CD1c-positive myeloid dendritic cell (primary cell): ENCODE data around the gene TMEM221.

Source experiments
- DNase-seq: peaks from one replicate; pipeline ENCODE4 v3.0.0-alpha.2; 2016; ENCODE audit errors: extremely low spot score

The TMEM221 gene

DNA sequence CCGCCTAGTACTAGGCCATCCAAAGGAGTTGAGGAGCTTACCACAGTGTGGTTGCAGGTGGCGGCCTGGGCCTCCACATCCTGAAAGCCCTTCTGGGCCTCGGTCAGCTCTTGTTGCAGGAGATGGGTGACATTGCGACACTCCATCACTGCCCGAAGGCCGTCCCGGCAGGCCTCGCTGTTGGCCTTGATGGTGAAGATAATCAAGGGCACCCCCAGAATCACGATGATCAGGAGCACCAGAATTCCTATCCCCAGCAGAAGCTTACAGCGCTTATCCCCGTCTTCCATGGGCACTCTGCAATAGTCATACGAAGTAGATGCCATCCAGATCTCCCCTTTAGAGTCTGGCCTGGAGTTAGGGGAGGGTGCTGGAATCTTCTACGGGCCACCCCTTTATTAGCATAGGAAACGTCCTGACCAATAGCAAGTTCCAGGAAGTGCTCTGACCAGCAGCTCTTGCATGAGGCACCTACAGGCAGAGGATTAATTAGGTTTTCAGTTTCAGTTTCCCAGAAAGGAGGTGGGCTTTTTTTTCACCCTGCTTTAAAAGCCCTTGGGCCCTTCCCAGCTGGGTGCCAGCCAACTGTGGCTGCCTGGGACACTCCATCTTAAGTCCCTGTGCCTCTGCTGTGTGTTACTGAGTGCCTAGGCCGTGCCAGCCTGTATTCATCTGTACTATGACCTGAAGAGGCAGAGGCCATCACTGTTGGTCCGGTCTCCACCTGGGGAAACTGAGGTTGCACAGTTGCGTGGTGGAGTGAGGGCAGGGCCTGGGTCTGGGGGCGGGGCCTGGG is 43.0 kb downstream of the TMEM221 start, which contains the start of gene BST2:
BST2 (minus strand) TSS at position 381 of the 796 bp plus-strand sequence; CDS start at position 326, 55 bp downstream.
- DNase-seq: peak; percentile 84

DNA sequence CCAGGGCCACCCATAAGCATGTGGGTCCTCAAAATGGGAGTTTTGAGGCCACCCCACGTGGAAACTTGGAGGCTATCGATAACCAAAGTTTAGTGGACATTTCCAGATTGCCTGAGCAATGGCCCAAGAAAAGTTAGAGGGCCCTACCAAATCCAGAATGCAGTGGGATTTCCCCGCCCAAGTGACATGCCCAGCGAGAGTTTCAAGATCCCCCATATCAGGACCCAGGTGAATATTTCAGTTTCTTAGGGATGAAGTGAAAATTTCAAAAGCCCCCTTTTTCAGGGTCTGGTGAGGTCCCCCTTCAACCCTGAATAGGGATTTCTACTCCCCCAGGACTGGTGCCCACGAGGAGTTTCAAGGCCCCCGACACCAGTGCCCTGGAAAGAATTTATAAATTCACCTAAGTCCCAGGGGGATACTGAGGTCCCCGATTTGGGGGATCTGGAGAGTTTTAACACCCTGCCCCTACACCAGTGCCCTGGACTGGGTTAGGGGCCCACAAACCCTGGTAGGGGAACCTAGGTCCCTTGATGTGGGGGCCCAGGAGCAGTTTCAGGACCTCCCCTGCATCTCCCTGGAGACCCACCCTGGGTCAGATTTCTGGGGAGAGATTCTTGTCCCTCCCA is 43.7 kb downstream of the TMEM221 start:
- no peak for DNase-seq

DNA sequence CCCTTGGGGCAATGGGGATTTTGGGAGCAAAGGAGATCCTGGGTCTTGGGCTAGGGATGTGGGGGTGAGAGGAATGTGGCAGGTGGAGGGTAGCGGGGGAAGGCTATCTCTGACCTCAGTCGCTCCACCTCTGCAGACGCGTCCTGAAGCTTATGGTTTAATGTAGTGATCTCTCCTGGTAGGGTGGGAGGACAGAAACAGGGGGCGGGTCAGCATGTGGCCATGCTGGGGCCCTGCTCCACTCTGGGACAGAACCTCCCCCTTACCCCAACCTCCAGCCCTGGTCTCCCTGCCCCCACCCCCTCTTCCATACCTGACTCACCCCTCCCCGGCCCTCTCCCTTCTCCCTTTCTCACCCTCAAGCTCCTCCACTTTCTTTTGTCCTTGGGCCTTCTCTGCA is 44.5 kb downstream of the TMEM221 start:
- no peak for DNase-seq

DNA sequence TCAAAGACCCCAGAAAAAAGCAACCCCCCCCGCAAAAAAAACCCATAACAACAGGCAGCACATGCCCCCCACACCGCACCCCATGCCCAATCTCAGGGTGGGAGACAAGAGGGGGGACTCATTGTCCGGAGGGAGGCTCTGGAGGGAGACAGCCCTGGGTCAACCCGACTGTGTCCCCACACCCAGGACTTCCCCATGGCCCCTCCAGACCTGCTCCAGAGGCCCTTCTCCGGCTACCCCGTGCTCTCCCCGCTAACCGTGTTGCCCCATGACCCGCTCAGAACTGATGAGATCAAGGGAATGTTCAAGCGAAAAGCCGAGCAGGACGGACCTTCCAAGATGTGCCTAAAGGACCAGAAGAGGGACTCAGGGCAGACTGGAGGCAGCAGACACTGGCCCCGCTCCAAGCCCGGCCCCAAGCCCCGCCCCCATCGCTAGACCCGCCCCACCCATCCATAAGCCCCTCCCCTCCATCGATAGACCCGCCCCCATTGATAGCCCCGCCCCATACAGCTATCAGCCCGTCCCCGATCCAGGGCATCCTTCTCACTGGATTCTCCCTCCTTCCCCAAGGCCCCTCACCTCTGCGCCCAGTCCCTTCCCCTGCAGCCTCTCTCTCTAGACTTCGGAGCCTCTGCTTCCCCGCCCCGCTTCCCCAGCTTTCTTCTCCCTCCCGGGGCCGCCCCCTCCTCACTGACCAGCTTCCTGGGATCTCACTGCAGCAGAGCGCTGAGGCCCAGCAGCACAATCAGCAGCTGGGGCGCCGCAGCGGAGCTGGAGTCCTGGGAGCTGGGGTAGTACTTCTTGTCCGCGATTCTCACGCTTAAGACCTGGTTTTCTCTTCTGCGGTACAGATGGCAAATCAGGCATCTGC is 45.2 kb downstream of the TMEM221 start:
- peak; percentile 37 for DNase-seq

DNA sequence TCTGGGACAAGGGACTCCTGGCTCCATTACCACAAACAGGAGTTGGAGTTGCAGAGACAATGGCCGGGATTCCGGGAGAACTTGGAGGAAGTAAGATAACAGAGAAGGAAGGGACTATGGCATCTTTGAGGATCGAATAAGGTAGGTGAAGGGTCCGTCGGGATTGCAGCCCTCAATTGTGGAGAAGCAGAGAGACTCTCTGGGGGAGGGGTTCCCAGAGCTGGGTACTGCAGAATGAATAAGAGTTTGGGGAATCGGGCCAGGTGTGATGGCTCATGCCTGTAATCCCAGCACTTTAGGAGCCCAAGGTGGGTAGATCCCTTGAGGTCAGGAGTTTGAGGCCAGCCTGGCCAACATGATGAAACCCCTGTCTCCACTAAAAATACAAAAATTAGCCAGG is 46.8 kb downstream of the TMEM221 start:
- no peak for DNase-seq

DNA sequence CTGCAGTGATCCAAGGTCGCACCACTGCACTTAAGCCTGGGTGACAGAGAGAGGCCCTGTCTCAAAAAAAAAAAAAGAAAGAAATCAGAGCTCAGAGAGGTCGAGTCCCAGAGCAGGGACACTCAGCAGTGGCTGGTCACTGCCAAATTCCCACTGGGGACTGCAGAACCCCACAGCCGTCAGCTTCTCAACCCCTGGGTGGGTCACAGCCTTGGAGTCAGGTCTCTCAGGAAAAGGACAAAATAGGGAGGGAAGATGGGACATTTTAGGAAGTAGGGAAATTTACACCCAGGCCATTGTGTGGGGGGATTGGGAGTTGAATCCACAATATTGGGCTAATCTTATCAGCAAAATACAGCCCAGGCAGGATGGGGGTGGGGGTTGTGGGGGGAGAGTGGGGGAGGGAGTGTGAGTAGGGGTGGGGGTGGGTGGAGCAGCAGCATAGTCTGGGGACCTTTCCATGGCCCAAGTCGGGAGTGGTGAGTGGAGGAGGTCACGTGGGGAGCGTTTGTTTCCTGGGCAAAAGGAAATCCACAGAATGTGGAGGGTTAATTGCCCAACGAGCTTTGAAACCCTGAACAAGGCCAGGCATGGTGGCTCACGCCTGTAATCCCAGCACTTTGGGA is 49.5 kb downstream of the TMEM221 start:
- no peak for DNase-seq

DNA sequence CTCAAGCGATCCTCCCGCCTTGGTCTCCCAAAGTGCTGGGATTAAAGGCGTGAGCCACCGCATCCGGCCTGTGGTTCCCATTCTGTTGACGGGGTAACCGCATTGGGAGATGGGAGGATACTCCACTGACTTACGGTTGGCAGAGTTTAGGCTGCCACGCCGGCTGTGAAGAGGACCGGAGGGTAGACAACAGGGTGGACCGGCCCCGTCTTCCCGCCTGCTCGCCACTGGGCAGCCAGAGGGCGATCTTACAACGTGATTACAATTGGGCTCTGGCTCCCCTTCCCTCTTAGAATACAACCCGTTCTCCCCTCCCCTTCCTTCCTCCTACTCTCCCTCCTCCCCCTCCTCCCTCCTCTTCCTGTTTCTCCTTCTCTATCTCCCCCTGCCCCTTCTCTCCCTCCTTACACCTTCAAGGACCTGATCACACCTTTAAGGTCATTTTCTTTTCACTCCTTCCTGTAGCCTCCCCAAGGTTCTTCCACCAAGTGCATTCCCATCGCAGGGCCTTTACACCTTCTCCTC is 53.5 kb downstream of the TMEM221 start:
- DNase-seq: peak; percentile 72

DNA sequence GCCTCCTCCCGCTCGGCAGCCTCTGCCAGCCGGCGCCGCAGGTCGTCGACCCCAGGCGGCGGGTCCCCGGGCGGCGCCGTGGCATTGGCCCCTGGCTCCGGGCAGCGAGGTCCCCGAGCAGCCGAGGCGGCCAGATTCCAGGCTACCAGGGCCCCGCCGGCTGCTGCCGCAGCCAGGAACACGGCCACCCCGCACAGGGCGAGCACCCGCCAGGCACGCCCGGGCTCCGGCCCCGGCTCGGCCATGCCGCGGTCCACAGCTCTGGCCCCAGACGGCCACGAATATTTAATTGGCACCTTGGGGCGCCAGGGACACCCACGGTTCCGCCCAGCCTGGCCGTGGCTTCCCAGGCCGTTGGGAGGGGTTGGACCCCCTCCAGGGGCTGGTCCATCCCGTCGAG is 54.6 kb downstream of the TMEM221 start, which contains the start of gene CCDC194:
CCDC194 (minus strand) TSS at position 283 of the 400 bp plus-strand sequence; CDS start at position 245, 38 bp downstream.
- DNase-seq: no peak

DNA sequence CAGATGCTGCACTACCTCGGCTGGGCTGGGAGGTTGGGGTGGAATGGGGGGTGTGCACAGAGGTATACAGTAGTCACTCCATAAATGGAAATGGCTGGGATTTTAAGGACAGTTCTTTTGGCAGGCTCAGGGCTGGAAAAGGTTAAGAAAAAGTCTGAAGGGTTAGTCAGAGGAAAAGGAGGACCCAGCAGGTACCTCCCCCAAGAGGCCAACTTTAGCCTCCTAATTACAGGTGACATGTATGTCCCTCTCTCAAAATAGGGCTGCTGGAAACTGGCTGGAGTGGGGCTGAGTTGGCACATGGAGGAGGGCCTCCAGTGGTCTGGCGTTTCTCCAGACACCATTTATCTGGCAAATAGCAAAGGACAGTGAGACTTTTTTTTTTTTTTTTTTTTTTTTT is 55.5 kb downstream of the TMEM221 start:
- no peak for DNase-seq

DNA sequence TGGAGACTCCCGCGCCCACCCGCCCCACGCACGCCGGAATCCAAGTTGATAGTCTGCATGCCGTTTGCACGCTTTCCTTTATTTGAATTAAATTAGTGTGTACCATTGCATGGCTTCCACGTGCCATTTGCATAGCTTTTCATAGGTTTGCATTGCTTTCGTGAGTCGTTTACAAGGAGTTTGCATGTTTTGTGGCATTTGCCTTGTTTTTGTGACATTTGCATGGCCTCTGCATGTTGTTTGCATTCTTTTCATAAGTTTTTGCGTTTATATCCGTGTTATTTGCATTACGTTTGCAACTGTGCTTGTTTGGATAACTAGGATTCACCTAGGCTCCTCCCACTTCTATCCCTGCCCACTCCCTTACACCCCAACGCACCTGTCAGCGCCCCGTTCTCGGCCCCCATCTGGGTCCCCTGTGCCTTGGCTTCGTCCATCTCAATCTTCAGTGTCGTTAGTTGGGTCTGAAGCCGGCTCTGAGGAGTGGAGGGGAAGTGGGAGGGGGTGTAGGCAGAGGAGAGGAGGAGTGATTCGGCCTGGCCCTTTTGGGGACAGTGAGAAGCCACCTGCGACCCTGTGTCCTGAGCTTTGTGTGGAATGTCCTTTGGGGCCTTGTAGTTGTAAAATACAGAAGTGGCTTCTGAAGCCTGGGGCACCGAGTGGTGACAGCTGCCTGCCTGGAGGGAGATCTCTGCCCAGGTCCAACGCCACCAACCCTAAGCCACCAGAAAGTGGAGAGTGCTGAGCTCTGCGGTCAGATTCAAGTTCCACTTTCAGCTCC is 56.9 kb downstream of the TMEM221 start:
- DNase-seq: peak; percentile 56

DNA sequence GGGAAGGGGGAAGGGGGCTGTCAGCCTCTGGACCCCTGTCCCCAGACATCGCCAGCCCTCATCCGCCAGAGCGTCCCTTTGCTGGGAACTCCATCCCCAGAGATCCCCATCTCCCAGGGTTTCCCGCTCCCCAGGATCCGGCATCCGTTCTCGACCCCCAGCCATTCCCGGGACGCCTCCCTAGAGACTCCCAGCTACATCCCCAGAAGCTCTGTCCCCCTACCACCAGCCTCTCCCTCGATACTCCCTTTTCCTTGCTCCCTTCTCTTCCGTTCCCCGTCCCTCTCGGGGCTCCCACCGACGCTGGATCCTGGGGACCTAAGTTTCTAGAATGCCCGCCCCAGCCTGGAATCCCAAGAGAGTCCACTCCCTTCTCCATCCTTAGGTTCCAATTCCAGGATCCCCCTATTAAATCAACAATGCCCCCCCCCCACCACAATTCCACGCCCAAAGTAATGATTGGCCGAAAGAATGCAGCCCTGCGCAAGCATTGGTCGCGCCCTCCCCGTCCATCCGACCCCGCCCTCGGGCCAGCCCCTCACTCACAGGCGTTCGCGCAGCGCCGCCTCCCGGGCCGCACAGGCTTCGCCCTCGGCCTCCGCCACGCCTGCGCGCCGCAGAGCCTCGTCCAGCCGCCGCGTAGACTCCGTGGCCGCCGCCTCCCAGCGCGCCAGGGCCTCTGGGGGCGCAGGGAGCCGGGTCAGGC is 57.6 kb downstream of the TMEM221 start:
- DNase-seq: peak; percentile 91

DNA sequence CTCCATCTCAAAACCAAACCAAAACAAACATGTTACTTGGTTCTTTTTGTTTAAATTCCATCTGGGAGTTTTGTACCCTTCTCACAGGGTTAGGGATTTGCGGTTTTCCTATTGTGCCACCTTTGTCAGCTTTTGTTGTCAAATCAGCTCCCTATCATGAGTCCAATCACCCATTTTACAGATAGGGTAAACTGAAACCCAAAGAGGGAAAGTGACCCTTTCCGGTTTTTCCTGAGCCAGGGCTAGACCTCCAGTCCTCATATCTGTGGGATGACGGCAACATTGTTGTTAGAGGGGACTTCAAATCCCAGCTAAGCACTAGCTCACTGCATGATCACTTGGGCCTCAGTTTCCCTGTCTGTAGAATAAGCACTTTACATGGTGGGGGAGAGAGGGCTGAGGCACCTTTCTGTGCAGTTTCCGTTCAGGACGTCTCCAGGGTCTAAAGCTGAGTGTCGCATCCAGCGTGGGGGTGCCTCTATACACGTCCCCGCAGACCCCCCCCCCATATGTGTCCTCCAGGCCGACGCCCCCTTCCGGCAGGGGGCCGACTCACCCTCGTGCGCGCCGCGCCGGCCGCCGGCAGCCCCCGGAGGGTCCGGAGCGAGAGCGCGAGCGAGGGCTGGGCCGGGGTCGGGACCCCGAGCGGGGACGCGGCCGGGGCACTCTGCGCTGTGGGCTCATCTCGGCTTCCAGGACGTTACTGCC is 58.4 kb downstream of the TMEM221 start:
- no peak for DNase-seq

DNA sequence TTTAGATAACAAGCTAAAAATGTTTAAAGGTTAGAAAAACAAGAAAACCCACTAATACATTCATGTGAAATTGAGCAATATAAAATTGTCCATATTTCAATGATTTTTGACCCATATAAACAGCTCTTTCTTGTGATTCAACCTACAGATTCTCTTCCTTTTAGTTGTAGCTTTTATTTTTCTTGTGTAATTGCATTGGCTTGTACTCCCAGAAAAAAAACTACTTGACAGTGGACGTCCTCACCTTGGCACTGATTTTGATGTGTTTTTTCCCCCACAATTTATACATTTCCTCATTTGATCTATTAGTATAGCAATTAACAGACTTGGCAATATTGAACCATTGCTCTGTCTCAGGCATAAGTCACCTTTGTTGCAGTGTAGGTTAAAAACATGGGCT is 59.2 kb downstream of the TMEM221 start:
- DNase-seq: no peak

DNA sequence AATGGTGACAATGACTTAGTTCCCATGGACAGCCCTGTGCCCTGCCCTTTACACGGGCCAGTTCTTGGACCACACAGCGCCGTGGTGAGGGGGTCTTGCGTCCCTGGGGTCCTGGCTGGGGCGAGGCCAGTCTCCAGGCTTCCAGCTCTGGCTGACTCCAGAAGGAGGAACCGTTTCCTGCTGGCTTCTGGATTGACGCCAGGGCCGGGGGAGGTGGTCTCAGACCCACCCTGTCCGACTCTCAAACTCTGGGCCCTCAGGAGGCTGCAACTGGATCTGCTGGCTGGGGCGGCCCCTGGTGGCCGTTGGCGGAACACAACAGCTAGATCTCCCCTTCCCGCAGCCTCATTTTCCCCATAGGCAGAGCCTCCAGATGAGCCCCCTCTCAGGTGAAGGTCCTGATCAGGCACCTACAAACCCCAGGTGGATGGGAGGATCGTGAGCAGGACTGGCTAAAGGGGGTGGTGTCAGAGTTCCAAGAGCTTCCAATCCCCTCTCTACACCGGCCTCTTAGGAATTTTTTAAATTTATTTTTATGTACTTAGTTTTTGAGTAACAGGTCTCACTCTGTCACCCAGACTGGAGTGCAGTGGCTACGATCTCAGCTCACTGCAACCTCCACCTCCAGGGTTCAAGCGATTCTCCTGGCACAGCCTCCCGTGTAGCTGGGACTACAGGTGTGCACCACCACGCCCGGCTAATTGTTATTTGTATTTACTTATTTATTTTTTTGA is 62.4 kb downstream of the TMEM221 start:
- DNase-seq: peak; percentile 74
